Effector memory CD8-positive, alpha-beta T cell (primary cell): Measurements from ENCODE around the gene TENT5A.

Experiments
- ATAC-seq: fragments of 150-1000 bp; cut with Tn5 transposase; replicated peaks from 2 replicates; pipeline ENCODE4 v1.10.0; 2021; ENCODE audit warnings: mild to moderate bottlenecking, moderate library complexity
- DNase-seq, 3 experiments: peaks; one replicate each; pipeline ENCODE4 v3.0.0; 2021
- H3K27ac Mint-ChIP-seq, 2 donors: one replicate each; pipeline ENCODE4 v1.8.0; 2022; ENCODE audit warnings: mild to moderate bottlenecking in 2 of 2, mixed read lengths in 2 of 2, moderate library complexity in 2 of 2
- H3K27me3 Mint-ChIP-seq, 2 donors: one replicate each; pipeline ENCODE4 v1.8.0; 2022; ENCODE audit warnings: mixed read lengths in 2 of 2
- H3K36me3 Mint-ChIP-seq: one replicate; pipeline ENCODE4 v1.8.0; 2022; ENCODE audit warnings: mild to moderate bottlenecking, moderate library complexity, mixed read lengths; ENCODE audit not compliant: insufficient read depth
- H3K4me1 Mint-ChIP-seq, 2 donors: one replicate each; pipeline ENCODE4 v1.8.0; 2022; ENCODE audit warnings: low read depth in 2 of 2, mixed read lengths in 2 of 2
- H3K4me3 Mint-ChIP-seq, 2 donors: one replicate each; pipeline ENCODE4 v1.8.0; 2022; ENCODE audit warnings: mild to moderate bottlenecking in 2 of 2, mixed read lengths in 2 of 2, moderate library complexity in 2 of 2
- H3K9me3 Mint-ChIP-seq, 2 donors: one replicate each; pipeline ENCODE4 v1.8.0; 2022; ENCODE audit warnings: mixed read lengths in 2 of 2

TENT5A gene

GRCh38 chr6:81739230-81740195, 13.0 kb downstream of the TENT5A start:
- Mint-ChIP-seq H3K36me3 (peaks cover 2% of the 10 kb centered on the region), H3K4me3 (no peak overlapping the region), H3K27me3 (no peaks in the 10 kb centered on the region), H3K27ac (no peak overlapping the region), H3K4me1 (no peaks in the 10 kb centered on the region), H3K9me3 (no peaks in the 10 kb centered on the region)
- DNase-seq (no peak), ATAC-seq (no peak)

GRCh38 chr6:81736428-81736827, 16.1 kb downstream of the TENT5A start:
- H3K4me3 Mint-ChIP-seq = no peak overlapping the region
- no peaks in the 10 kb centered on the region for H3K4me1 Mint-ChIP-seq
- ATAC-seq = no peak
- no peak overlapping the region for H3K27ac Mint-ChIP-seq
- H3K9me3 Mint-ChIP-seq = no peaks in the 10 kb centered on the region
- no peak for DNase-seq
- H3K36me3 Mint-ChIP-seq = no peaks in the 10 kb centered on the region
- no peaks in the 10 kb centered on the region for H3K27me3 Mint-ChIP-seq

- Mint-ChIP-seq H3K27me3 (no peaks in the 10 kb centered on the region), H3K4me3 (no peak overlapping the region), H3K36me3 (no peaks in the 10 kb centered on the region), H3K4me1 (no peaks in the 10 kb centered on the region), H3K27ac (no peak overlapping the region), H3K9me3 (no peaks in the 10 kb centered on the region)
- DNase-seq (no peak), ATAC-seq (no peak)
These were observed 16.6 kb downstream of the TENT5A start for GRCh38 chr6:81735756-81736380.

- Mint-ChIP-seq H3K27me3 (no peaks in the 10 kb centered on the region), H3K36me3 (no peaks in the 10 kb centered on the region), H3K27ac (no peak overlapping the region), H3K4me1 (no peaks in the 10 kb centered on the region), H3K4me3 (no peak overlapping the region), H3K9me3 (no peaks in the 10 kb centered on the region)
- ATAC-seq (no peak), DNase-seq (no peak)
These were observed 17.9 kb downstream of the TENT5A start for GRCh38 chr6:81734500-81735150.

GRCh38 chr6:81734081-81734480, 18.4 kb downstream of the TENT5A start:
- Mint-ChIP-seq H3K4me3 (no peak overlapping the region), H3K9me3 (no peaks in the 10 kb centered on the region)
- no peak for ATAC-seq

GRCh38 chr6:81731814-81732213, 20.7 kb downstream of the TENT5A start:
- ATAC-seq (no peak), DNase-seq (no peak)
- Mint-ChIP-seq H3K4me1 (no peaks in the 10 kb centered on the region), H3K36me3 (no peaks in the 10 kb centered on the region), H3K9me3 (no peaks in the 10 kb centered on the region), H3K4me3 (no peak overlapping the region), H3K27ac (no peak overlapping the region), H3K27me3 (no peaks in the 10 kb centered on the region)

More at GRCh38 chr6:81734081-81734480, 18.4 kb downstream of the TENT5A start:
- DNase-seq = no peak
- H3K36me3 Mint-ChIP-seq = no peaks in the 10 kb centered on the region
- H3K4me1 Mint-ChIP-seq = no peaks in the 10 kb centered on the region
- no peaks in the 10 kb centered on the region for H3K27me3 Mint-ChIP-seq
- H3K27ac Mint-ChIP-seq = no peak overlapping the region

GRCh38 chr6:81727876-81728517, 24.5 kb downstream of the TENT5A start:
- no peaks in the 10 kb centered on the region for H3K4me1 Mint-ChIP-seq
- H3K27me3 Mint-ChIP-seq = no peaks in the 10 kb centered on the region
- no peaks in the 10 kb centered on the region for H3K36me3 Mint-ChIP-seq
- DNase-seq = no peak
- H3K27ac Mint-ChIP-seq = no peak overlapping the region
- no peak overlapping the region for H3K4me3 Mint-ChIP-seq
- no peak for ATAC-seq
- no peaks in the 10 kb centered on the region for H3K9me3 Mint-ChIP-seq

- H3K4me1 Mint-ChIP-seq = no peaks in the 10 kb centered on the region
- no peaks in the 10 kb centered on the region for H3K9me3 Mint-ChIP-seq
- ATAC-seq = no peak
- DNase-seq = no peak
- H3K27me3 Mint-ChIP-seq = no peaks in the 10 kb centered on the region
- H3K36me3 Mint-ChIP-seq = no peaks in the 10 kb centered on the region
- no peak overlapping the region for H3K4me3 Mint-ChIP-seq
- H3K27ac Mint-ChIP-seq = no peak overlapping the region
These were observed 27.4 kb downstream of the TENT5A start for GRCh38 chr6:81725127-81725526.

GRCh38 chr6:81722506-81723223, 29.8 kb downstream of the TENT5A start:
- H3K36me3 Mint-ChIP-seq = no peaks in the 10 kb centered on the region
- H3K27ac Mint-ChIP-seq = no peak overlapping the region
- H3K27me3 Mint-ChIP-seq = no peaks in the 10 kb centered on the region
- H3K4me3 Mint-ChIP-seq = no peak overlapping the region
- DNase-seq (no peak), ATAC-seq (no peak)
- H3K4me1 Mint-ChIP-seq = no peaks in the 10 kb centered on the region
- H3K9me3 Mint-ChIP-seq = no peaks in the 10 kb centered on the region

GRCh38 chr6:81720427-81720826, 32.1 kb downstream of the TENT5A start:
- DNase-seq = no peak
- H3K4me3 Mint-ChIP-seq = no peak overlapping the region
- no peaks in the 10 kb centered on the region for H3K36me3 Mint-ChIP-seq
- H3K4me1 Mint-ChIP-seq = no peaks in the 10 kb centered on the region
- no peak for ATAC-seq
- no peaks in the 10 kb centered on the region for H3K9me3 Mint-ChIP-seq
- H3K27ac Mint-ChIP-seq = no peak overlapping the region
- no peaks in the 10 kb centered on the region for H3K27me3 Mint-ChIP-seq

- Mint-ChIP-seq H3K9me3 (no peaks in the 10 kb centered on the region), H3K36me3 (no peaks in the 10 kb centered on the region), H3K4me3 (no peak overlapping the region), H3K27me3 (no peaks in the 10 kb centered on the region), H3K27ac (no peak overlapping the region), H3K4me1 (no peaks in the 10 kb centered on the region)
- no peak for ATAC-seq
- DNase-seq = no peak
These were observed 34.4 kb downstream of the TENT5A start for GRCh38 chr6:81718126-81718525.

- Mint-ChIP-seq H3K4me3 (no peak overlapping the region), H3K36me3 (peaks cover 3% of the 10 kb centered on the region), H3K27ac (no peak overlapping the region), H3K4me1 (no peaks in the 10 kb centered on the region), H3K9me3 (peaks cover 0 to 2% of the 10 kb centered on the region in 2 donors), H3K27me3 (no peaks in the 10 kb centered on the region)
- ATAC-seq (no peak), DNase-seq (no peak)
These were observed 37.8 kb downstream of the TENT5A start for GRCh38 chr6:81714684-81715083.

- H3K4me1 Mint-ChIP-seq = no peaks in the 10 kb centered on the region
- H3K9me3 Mint-ChIP-seq = peaks cover 0 to 2% of the 10 kb centered on the region in 2 donors
- H3K36me3 Mint-ChIP-seq = peaks cover 3% of the 10 kb centered on the region
- ATAC-seq (no peak), DNase-seq (no peak)
- no peak overlapping the region for H3K4me3 Mint-ChIP-seq
- no peaks in the 10 kb centered on the region for H3K27me3 Mint-ChIP-seq
- no peak overlapping the region for H3K27ac Mint-ChIP-seq
These were observed 39.3 kb downstream of the TENT5A start for GRCh38 chr6:81713205-81713604.
